ENCODE measurements around the gene CERS1. TPM values are rescaled to one million over a fixed set of nuclear protein-coding genes. Genes with fewer than 3 reads are reported as not detected.

Gene CERS1
- polyA plus RNA-seq, 3 donors = 0.24 to 1.0 (median 0.31) TPM

DNA sequence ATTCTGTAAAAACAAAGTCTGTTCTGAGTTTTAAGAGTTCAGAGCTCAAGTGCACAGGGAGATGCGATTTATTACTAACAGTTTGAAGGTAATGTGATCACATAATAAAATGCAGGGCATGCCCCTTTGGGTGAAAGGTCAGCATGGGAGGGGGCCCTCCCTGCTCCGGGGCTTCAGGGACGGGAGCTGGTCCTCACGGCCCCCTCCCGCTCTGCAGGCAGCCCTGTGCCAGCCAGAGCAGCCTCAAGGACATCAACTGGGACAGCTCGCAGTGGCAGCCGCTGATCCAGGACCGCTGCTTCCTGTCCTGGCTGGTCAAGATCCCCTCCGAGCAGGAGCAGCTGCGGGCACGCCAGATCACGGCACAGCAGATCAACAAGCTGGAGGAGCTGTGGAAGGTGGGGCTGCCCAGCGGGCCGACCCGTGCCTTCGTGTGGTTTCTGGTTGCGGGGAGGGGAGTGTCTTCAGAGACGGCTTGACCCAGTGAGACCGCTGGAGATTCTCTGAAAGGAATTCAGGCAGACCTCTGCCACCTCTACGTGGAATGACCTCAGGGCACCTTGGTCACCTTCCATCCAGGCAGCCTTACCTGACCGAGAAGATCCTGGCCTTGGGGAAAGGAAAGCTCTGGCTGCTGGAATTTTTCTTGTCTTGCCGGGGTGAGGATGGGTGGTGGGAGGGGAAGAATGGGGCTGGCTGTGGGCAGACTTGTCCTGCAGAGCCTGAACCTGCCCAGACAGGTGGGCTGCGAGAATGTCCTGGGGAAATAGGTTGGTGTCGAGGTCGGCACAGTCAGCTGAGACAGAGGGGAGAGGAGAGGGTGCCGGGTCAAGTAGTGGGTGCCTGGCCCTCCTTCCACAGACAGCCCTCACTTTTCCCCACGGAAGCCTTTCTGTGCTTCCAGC is 45.2 kb downstream of the CERS1 start:
- H3K27ac ChIP-seq (ENCODE audit: low read depth, low read length) = no peak overlapping the region
- 73 to 79% (median 78%) methylated on average over 27 of the region's 27 CpGs for WGBS, 3 donors

DNA sequence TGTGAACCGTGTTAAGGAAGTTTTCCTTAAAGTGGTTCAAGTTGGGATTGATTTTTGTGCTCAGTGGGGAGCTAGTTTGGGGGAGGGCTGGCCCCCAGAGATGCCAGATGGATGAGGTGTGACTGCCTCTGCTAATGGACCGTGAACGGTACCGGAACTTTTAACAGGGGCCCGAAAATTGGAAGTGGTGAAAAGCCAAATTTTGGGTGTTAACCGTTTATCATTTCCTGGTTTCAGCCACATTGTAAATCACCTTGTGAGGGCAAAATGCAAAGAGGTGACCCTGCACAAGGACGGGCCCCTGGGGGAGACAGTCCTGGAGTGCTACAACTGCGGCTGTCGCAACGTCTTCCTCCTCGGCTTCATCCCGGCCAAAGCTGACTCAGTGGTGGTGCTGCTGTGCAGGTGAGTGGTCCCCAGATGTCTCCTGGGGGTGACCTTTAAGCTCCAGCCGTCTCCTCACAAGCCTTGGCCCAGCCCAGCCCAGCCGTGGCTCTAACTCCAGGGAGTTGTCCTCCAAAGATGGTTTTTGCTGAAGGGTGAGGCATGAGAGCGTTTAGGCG is 46.0 kb downstream of the CERS1 start:
- H3K27ac ChIP-seq (ENCODE audit: low read depth, low read length) = no peak overlapping the region
- WGBS, 3 donors = 50 to 72% (median 52%) methylated on average over 16 of the region's 16 CpGs

DNA sequence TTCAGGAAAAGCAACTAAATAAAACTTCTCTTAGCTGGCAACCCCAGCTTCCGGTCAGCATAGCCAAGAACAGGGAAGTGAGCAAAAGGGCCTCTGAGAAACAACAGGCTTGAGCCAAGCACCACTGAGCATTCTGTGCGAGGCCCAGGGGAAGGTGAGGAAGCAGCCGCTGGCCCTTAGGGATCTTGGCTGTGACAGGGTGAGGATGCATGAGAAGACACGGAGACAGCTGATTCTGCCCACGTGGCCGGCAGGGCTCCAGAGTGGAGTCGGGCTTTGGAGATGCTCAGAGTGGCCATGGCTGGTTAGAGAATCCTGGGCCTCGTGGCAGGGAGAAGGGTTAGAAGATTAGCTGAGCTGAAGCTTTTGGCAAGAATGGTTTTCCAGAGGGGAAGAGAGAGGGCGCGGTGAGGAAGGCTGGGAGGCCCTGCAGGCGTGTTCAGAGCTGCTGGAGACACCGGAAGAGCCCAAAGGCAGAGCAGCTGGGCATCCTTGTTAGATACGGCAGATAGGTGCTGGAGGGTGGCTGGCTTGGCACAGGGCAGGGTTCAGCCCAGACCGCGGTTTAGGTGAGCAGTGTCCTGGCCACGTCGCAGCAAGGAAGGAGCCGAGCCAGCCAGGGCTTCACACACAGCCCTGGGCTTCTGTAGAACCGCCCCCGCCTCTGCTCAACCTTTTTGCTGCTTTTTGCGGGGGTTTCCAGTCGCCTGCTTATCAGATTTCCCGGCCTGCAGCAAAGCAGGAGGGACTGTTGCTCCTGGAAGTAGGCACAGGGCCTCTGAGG is 46.9 kb downstream of the CERS1 start:
- H3K27ac ChIP-seq (ENCODE audit: low read depth, low read length) = peak overlapping the region; percentile 88
- 32 to 67% (median 42%) methylated on average over 23 of the region's 23 CpGs for WGBS, 3 donors

DNA sequence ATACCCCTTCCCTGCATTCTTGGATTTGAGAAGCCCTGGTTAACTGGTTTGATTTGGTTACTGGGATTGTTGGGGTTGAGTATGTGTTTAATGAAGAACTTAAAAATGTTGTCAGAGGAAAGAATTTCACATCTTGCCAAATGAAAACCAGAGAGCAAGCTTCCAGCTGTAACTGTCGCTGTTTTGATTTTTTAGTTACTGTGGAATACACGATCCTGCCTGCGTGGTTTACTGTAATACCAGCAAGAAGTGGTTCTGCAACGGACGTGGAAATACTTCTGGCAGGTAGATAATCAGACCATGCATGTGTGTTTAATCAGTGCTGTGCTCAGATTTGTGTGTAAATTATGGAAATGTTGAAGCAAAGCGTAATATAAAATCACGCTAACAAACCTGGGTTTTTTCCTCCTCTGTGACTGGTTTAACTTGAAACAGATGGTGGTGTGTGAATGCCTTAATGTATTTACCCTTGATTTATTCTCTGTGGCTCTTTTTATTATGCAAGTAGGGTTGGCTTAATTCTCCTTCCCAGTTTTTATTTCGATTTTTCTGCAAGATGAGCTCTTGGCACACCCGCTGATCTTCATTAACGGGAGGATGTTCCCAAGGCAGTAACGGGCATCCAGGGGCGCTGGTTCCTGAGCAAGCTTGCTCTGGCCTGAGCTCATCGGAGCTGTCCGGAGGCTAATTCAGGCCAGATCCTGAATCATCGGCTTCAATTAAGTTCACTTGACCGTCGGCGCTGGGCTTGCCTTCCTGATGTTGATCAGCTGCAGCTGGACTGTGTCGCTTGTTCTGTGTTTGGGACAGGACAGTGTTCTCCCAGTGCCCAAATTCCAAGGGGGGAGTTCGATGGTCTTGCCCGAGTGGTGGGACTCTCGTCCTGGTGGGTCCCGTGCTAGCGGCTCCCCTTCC is 48.2 kb downstream of the CERS1 start:
- 43 to 73% (median 66%) methylated on average over 24 of the region's 24 CpGs for WGBS, 3 donors
- peak overlapping the region; percentile 48 for H3K27ac ChIP-seq (ENCODE audit: low read depth, low read length)

DNA sequence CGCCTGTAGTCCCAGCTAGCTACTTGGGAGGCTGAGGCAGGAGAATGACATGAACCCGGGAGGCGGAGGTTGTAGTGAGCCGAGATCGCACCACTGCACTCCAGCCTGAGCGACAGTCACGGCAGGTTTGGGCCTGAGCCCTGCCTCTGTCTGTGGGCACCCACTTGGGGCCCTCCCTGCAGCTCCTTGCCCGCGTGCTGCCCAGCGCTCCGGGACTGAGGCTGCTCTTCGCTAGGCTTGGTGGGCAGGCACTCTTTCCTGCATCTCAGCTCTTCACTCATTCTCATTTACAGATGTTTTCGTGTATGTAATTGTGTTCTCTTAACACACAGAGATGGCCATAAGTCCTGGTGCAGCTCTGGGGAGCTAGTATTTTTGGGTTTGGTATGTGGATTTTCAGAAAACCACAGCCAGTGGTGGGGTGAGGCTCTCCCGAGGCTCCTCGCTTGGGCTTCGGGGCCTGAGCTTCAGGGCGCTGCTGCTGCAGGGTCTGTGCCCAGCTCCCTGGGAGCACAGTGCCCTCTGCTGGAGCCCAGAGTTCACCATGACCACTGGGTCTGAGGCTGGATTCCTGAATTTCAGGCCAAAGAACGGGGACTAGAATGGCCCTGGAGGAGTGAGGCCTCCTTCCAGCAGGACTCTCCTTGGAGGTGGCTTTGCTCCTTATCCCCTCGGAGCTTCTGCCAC is 49.0 kb downstream of the CERS1 start:
- 49 to 60% (median 52%) methylated on average over 19 of the region's 19 CpGs for WGBS, 3 donors
- H3K27ac ChIP-seq (ENCODE audit: low read depth, low read length) = no peak overlapping the region

DNA sequence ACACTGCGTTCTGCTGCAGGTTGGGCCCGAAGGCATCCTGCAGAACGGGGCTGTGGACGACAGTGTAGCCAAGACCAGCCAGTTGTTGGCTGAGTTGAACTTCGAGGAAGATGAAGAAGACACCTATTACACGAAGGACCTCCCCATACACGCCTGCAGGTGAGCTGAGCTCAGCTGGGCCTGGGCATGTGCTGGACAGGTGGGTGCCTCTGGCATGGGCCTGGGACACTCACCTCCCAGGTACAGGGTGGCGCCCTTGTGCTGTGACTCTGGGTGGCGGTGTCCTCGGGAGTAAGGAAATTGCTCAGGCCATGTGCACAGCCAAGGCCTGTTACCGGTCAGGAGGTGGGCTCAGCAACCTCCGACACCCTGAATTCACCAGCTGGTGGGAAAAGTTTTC is 50.0 kb downstream of the CERS1 start:
- no peak overlapping the region for H3K27ac ChIP-seq (ENCODE audit: low read depth, low read length)
- 78 to 89% (median 88%) methylated on average over 12 of the region's 12 CpGs for WGBS, 3 donors

DNA sequence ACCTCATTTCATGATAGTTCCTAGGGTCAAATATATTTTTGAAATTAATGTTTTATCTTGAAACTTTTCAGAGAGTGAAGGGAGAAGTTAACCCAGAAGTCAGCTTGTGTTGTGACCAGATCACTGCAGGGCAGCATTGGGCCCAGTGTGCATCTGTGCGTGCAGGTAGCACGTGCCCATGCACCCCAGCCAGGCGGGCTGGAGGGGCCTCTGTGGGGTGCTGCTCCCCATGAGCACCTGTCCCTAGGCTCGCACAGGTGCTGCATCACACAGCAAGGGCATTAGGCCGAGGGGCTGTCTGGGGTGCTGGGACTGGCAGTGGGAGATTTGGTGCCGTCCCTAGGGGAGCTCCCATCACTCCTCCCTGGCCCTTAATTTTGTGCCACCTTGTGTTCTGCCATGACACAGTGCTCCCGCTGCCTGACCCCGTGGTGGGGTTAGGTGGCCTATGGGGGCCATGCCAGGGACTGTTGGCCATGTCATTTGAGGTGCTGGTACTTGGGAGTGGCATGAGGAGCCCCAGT is 51.1 kb downstream of the CERS1 start:
- no peak overlapping the region for H3K27ac ChIP-seq (ENCODE audit: low read depth, low read length)
- WGBS, 3 donors = 92 to 96% (median 96%) methylated on average over 8 of the region's 8 CpGs

DNA sequence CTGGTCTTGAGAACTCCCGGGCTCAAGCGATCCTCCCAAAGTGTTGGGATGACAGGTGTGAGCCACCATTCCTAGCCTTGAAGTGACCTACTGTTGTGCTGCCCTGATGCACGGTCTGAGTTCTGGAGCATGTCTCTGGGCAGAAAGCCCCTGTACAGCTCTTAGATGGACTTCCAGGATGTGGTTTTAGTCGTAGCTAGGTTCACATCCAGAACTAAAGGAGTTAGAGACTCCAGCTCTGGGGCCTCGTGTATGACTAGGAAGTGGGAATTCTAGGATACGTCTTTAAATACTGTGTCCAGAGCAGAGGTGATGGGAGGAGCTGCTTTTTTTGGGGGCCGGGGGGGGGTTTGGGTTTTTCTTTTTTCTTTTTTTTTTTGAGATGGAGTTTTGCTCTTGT is 52.0 kb downstream of the CERS1 start:
- no peak overlapping the region for H3K27ac ChIP-seq (ENCODE audit: low read depth, low read length)
- WGBS, 3 donors = 67 to 74% (median 70%) methylated on average over 7 of the region's 7 CpGs

DNA sequence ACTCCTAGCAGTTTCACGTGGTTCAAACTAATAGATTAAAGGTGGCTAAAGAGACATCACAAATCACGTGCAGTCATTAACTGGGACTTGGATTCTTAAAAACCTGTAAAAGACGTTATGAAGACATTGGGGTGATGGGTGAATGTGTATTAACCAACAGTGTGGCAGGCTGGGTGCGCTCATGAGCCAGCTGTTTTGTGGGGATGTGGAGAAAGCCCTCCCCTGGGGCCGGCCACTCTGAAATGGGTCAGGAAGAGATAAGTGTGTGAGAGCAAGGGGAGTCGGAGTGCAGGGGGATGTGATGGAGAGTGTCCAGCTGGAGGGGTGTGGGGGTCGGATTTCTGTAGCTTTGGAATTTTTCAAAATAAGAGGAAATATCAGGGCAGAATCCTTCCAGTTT is 53.8 kb downstream of the CERS1 start:
- 36 to 41% (median 37%) methylated on average over 7 of the region's 7 CpGs for whole genome bisulfite sequencing, 3 donors
- peak overlapping the region; percentile 32 for H3K27ac ChIP-seq (ENCODE audit: low read depth, low read length)

DNA sequence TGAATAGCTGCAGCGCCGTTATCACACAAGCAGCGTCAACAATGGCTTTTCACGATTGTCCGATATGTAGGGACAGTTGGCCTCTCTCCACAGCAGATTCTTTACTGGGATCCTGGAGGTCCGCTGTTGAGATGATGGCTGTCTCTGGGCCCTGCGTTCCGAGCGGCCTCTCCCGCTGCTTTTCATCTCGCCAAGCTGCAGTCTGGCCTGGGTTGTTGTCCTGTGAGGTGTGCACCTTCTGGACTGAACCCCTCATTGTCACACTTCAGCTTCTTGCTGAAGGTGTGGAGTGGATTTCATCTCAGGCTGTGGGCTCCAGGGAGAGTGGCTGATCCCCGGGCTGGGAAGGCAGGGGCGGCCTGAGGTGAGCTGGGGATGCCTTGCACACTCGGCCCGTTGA is 54.6 kb downstream of the CERS1 start:
- WGBS, 3 donors = 46 to 84% (median 78%) methylated on average over 15 of the region's 15 CpGs
- no peak overlapping the region for H3K27ac ChIP-seq (ENCODE audit: low read depth, low read length)

DNA sequence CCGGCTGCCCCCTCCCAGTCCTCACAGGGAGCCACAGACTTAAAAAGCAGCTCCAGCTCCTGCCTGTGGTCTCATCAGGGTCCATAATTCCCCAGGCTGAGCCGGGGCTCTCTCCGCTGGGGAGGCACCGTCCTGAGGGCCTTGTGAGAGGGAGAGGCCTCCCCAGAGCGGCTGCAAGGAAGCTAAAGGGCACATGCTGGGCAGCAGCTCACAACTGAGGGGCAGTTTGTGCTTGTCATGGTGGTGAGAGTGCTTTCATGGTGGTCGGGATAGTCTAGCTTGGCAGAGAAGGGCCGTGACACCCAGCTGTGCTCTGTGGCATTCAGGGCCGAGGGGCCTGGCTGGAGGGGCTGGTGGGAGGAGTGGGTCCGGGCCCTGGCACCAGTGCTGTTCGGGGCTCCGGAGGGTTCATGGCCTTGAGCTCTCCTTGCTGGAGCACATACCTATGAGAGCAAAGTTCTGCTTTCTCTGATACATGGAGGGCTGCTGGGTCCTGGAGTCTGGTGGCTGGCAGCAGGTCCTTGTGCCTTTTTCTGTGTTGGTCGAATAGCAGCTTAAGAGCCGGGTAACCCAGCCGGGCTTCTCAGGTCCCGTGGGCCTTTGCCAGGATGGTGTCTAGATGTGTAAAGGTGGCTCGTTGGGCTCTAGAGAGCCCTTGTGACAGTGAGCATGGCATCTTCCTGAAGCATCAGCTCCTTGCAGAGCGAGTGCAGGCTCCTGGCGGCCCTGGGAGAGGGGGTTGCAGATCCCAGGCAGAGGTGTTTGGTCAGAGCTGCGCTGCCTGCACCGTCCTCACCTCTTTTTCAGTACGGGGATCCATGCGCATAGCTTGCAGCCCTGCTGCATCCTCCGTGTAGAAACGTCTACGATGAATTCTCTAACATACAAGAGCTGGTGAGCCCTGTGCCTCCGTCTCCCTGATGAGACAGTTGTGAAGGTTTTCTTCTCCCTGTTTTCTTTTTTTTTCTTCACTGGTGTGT is 55.4 kb downstream of the CERS1 start:
- H3K27ac ChIP-seq (ENCODE audit: low read depth, low read length) = no peak overlapping the region
- 35 to 85% (median 76%) methylated on average over 26 of the region's 26 CpGs for WGBS, 3 donors

DNA sequence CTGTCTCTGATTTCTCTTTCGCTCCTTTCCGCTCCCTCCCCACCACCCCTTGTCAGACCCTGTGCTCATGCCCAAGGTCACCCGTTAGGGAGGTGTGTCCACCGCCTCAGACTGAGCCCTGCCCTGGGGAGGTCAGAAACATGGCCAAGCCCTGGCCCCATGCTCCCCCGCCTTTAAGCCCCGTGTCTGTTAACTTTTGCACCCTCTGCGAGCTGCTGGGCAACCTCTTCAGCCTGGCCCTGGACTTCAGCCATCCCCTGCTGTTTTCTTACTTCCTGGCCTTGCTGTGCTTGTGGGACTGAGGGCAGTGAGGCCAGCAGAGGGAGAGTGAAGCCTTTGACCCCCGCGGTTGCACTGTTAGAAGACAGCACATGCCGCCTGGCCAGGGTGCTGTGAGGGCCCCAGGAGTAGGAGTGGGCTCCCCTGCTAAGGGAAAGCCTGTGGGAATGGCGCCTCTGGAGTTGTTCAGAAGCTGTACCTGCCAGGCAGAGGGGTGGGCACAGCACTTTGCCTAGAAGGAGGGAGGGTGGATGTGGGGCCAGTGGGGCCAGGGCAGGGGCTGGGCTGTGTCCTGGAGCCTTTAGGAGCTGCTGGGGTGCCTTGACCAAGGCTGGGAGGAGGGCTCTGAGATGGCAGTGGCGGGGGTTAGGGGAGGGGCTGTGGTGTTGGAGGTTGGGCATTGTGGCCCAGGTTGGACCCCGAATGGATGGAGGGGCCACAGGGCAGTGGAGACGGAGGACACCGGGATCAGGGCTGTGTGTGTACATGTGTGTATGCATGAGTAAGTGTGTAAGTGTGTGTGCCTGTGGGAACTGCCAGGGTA is 56.3 kb downstream of the CERS1 start:
- H3K27ac ChIP-seq (ENCODE audit: low read depth, low read length) = no peak overlapping the region
- 37 to 76% (median 74%) methylated on average over 15 of the region's 15 CpGs for WGBS, 3 donors

DNA sequence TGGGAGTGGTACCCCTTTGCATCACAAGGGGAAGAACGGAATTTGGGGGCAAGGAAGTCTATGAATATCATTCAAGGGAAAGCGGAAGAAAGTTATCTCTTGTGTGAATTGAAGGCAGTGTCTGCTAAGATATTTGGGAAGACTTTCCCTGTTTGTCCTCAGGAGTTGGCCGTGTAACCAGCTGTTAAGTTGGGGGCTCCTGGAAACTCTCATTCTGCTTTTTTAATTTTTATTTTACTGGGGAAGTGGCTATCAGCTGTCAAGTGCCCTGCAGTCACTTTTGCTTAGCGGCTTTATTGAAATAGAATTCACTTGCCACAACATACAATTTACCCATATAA is 61.3 kb downstream of the CERS1 start:
- 32 to 74% (median 73%) methylated on average over 4 of the region's 4 CpGs for WGBS, 3 donors
- H3K27ac ChIP-seq (ENCODE audit: low read depth, low read length) = no peak overlapping the region

DNA sequence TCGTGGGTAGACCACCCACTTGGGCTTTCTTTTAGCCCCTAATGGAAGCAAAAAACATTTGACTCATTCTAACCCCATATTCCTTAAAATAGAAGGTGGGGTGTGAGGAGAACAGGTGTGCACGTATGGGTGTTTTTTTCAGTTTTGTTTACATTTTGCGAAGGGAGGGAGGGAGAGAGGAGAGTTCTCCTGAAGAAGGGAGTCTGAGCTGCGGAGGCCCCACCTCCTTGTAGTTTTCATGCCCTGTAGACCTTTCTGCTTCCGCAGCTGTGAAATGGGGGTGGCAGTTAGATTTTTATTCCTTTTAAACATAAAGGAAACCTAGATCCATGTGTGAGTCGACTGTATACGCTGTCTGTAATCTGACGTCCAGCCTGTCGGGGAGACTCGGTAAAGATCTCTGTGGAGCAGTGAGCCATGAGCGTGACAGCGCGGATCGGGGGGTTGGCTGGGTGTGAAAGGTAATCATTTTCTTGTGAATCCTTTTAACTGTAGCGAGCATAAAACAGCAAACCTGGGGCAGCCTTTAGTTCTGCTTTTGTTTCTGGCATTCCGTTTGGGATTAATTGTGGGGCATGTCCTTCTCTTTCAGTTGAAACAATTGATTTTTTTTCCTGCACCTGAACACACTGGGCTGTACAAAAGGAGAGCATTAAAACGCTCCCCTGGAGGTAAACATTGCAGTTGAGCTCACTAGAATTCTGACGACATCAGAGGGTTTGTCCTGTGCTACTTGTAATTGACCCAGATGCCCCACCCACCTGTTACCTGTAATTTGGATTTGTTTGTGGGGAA is 61.9 kb downstream of the CERS1 start:
- WGBS, 3 donors = 12 to 28% (median 27%) methylated on average over 18 of the region's 18 CpGs
- no peak overlapping the region for H3K27ac ChIP-seq (ENCODE audit: low read depth, low read length)

DNA sequence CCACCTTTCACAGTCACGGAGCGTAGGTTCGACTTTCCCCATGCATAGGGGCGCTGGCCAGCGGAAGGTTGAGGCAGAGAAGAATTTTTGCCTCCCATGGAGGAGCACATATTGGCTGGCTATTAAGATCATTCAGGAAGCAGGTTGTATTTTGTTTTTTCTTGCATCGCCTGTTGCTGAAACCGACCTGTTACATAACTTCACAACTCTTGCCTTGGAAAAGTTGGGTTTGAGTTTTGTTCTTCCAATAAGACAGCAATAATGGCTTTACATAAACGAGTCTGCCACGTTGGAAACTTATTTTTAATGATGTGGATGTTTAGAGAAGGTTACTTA is 62.8 kb downstream of the CERS1 start:
- no peak overlapping the region for H3K27ac ChIP-seq (ENCODE audit: low read depth, low read length)
- WGBS, 3 donors = 2% methylated on average over 9 of the region's 9 CpGs
